Cardiac muscle cell (in vitro differentiated cells and primary cell): ENCODE data around the gene ATP13A1. TPM values are rescaled to one million over a fixed set of nuclear protein-coding genes. Genes with fewer than 3 reads are reported as not detected.

Source experiments
- DNase-seq, 2 donors: peaks; one replicate each; pipeline versions ENCODE4 v3.0.0 to v3.0.0-alpha.2; 2010 to 2017; ENCODE audit warnings: low read depth in 1 of 2, low spot score in 1 of 2
- H3K27ac ChIP-seq: fragments of 200-600 bp; sonication (generic); 2 replicates; pipeline ENCODE4 v1.5.1; 2016
- H3K27me3 ChIP-seq: fragments of 200-600 bp; sonication (generic); 2 replicates; pipeline ENCODE4 v1.6.0; 2016; ENCODE audit warnings: control low read depth
- H3K36me3 ChIP-seq: fragments of 200-600 bp; sonication (generic); 2 replicates; pipeline ENCODE4 v1.5.1; 2016; ENCODE audit warnings: control low read depth
- H3K4me1 ChIP-seq: fragments of 200-600 bp; sonication (generic); 2 replicates; pipeline ENCODE4 v1.8.1; 2017; ENCODE audit warnings: low read depth, mild to moderate bottlenecking, mixed run types
- H3K4me3 ChIP-seq: fragments of 200-600 bp; sonication (generic); 2 replicates; pipeline ENCODE4 v1.5.1; 2016; ENCODE audit warnings: mild to moderate bottlenecking
- H3K9me3 ChIP-seq: fragments of 200-600 bp; sonication (generic); 2 replicates; pipeline ENCODE4 v1.5.1; 2017; ENCODE audit warnings: low read depth, mild to moderate bottlenecking, control low read depth
- polyA plus RNA-seq: library from polyadenylated mRNA; unstranded; fragments of >200 nt; fragmentation: Nextera tagmentation; extraction: Ambion mirVana; gene quantifications from 2 replicates; pipeline ENCODE4 v1.2.1, GENCODE V29; 2016
- total RNA-seq: library from RNA; depleted of rRNA; stranded (reverse); fragments of >200 nt; gene quantifications from 2 replicates; pipeline ENCODE4 v1.2.3, GENCODE V29; 2016
- TF ChIP-seq, protein P1 (sequence below): IDR thresholded peaks from 2 replicates; pipeline ENCODE4 v1.5.1; 2012; ENCODE audit warnings: low read depth, mild to moderate bottlenecking, low read length

The ATP13A1 gene
- total and polyA plus RNA-seq, 2 experiments from 2014 or later = 58.0 to 216 TPM

DNA sequence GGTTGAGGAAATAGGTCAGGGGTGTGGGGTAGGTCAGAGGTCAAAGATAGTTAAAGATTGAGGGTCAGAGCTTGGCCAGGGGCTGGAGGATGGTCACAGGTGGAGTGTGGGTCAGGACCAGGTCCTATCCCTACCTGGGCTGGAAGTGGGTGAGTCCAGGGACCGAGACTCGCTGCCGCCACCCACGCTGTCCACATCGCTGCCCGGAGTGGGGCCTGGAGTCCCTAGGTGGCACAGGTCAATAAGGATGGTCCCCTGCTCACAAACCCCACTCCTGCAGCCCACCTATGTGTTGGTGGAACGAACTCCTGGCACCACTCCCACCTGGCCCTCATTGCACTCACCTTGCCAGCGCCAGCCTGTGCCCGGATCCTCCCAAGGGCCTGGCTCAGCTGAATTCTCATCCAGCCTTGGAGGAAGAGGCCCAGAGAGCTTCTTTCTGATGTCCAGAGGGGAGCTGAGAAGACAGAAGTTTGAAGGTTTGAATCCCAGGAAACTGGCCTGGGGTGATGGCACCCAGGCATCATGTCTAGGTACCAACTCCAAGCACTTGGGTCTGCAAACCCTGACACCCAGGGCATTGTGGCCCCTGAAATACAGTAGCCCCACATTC is 26.8 kb downstream of the ATP13A1 start:
- no peaks in the 10 kb centered on the region for H3K9me3 ChIP-seq
- no peak overlapping the region for H3K4me3 ChIP-seq
- DNase-seq = no peak
- H3K27me3 ChIP-seq = no peaks in the 10 kb centered on the region
- TF ChIP-seq, protein P1, sequence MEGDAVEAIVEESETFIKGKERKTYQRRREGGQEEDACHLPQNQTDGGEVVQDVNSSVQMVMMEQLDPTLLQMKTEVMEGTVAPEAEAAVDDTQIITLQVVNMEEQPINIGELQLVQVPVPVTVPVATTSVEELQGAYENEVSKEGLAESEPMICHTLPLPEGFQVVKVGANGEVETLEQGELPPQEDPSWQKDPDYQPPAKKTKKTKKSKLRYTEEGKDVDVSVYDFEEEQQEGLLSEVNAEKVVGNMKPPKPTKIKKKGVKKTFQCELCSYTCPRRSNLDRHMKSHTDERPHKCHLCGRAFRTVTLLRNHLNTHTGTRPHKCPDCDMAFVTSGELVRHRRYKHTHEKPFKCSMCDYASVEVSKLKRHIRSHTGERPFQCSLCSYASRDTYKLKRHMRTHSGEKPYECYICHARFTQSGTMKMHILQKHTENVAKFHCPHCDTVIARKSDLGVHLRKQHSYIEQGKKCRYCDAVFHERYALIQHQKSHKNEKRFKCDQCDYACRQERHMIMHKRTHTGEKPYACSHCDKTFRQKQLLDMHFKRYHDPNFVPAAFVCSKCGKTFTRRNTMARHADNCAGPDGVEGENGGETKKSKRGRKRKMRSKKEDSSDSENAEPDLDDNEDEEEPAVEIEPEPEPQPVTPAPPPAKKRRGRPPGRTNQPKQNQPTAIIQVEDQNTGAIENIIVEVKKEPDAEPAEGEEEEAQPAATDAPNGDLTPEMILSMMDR = no peak
- no peaks in the 10 kb centered on the region for H3K4me1 ChIP-seq
- no peak overlapping the region for H3K27ac ChIP-seq
- peaks cover 5% of the 10 kb centered on the region for H3K36me3 ChIP-seq

DNA sequence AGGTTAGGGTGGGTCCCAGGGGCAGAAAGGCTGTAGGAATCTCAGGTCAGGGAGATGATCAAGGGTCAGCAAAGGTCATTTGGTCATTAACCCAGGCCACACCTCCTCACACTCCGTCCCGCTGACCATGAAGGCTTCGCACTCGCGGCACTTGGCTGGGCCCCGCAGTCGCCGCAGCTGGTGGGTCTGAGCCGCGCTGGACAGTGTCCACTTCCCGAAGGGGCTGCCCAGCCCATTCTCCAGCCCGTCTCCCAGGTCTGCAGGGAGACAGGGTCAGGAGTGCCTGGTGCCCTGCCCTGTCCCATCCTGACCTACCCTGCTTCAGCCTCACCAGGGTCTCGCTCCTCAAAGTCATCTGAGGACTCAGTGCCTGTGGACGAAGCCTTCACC is 28.2 kb downstream of the ATP13A1 start:
- TF ChIP-seq, protein P1 = no peak
- H3K4me1 ChIP-seq = no peaks in the 10 kb centered on the region
- no peaks in the 10 kb centered on the region for H3K9me3 ChIP-seq
- H3K27ac ChIP-seq = no peak overlapping the region
- no peak for DNase-seq
- no peak overlapping the region for H3K4me3 ChIP-seq
- peaks cover 5% of the 10 kb centered on the region for H3K36me3 ChIP-seq
- no peaks in the 10 kb centered on the region for H3K27me3 ChIP-seq

DNA sequence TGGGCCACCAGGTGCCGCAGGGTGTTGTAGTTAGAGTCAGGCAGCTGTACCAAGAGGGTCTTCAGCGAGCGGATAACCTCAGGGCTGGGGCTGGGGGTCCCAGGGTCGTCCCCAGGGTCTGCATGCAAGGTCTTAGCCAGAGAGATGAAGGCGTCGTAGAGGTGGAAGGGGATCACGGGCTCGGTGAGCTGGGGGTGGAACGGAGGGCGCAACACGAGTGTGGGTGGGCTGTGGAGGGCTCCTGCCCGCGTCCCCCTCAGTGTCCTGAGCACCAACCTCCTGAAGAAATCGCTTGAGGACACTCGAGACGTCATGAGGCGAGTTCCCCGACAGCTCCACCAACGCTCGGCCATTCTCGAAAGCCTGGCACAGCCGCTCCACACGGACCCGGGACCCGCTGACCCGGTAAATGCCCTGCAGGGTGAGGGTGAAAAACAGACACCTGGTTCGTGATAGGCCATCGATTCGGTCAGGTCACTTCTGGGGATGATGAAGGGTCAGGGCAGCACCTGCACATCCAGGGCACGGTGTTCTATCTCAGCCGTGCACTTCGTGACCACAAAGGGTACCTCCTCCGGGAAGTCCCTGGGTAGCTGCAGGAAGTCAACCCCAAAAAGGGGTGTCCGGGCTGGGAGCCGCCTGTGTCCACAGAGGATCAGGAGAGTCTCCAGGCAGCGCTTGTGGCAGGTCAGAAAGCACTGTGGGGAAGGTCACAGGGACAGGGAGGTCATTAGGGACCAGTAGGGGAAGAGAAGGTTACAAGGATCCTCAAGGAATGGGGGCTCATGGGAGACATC is 28.8 kb downstream of the ATP13A1 start:
- no peaks in the 10 kb centered on the region for H3K9me3 ChIP-seq
- no peaks in the 10 kb centered on the region for H3K4me1 ChIP-seq
- no peak for DNase-seq
- H3K27ac ChIP-seq = no peak overlapping the region
- H3K36me3 ChIP-seq = peaks cover 5% of the 10 kb centered on the region
- no peak overlapping the region for H3K4me3 ChIP-seq
- H3K27me3 ChIP-seq = no peaks in the 10 kb centered on the region
- TF ChIP-seq, protein P1 = no peak

DNA sequence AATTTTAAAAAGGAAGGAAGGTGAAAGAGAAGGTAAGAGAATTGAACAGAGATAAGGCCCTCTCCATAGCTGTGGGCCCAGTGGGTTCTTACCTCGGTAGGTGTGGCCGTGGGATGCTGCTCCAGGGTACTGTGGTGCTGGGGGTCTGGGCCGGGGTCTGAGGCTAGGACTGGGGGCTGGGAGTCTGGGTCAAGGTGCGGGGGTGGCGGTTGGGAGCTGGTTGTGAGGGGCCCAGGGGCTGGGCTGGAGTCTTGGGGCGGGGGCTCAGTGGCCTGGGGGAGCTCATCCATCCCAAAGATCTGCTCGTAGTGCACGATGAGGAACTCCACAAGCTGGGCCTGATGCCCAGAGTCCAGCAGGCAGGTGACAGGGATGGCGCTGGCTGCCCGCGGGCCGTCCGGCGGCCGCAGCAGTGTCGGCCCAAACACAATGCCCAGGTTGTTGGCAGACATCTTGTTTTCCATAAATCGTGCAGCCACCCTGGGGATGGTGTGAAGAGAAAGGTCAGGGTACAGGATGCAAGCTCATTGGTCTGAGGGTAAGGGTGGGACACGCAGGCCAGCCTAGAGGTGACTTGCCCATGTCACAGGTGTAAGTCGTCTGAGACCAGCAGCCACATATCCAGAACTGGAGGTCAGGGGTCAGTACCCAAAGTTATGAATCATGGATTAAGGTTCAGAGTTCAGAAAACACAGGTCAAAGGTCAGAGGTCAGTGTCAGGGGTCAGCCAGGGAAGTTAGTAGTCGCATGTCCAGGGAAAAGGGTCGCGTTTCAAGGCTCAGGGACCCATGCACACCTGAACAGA is 29.6 kb downstream of the ATP13A1 start:
- H3K4me1 ChIP-seq = no peaks in the 10 kb centered on the region
- DNase-seq = no peak
- peaks cover 5% of the 10 kb centered on the region for H3K36me3 ChIP-seq
- H3K27me3 ChIP-seq = no peaks in the 10 kb centered on the region
- no peak overlapping the region for H3K4me3 ChIP-seq
- TF ChIP-seq, protein P1 = no peak
- H3K9me3 ChIP-seq = no peaks in the 10 kb centered on the region
- no peak overlapping the region for H3K27ac ChIP-seq

DNA sequence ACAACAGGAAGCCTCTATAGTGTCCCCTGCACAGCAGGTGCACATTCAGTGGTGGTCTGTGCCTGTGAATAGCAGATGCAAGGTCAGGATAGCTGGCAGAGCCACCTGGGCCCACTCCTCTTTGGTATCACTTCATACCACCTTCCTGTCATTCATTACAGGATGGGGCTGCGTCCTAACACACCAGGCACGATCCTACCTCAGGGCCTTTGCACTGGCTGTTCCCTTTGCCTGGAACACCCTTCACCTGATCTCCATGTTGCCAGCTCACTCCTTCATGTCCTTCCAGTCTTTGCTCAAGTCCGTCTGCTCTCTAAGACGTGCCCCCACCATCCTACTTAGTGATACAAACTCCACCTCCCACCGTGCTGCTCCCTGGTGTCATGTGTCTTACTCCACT is 30.8 kb downstream of the ATP13A1 start:
- Histone ChIP-seq H3K9me3 (no peaks in the 10 kb centered on the region), H3K4me1 (no peaks in the 10 kb centered on the region), H3K36me3 (peaks cover 5% of the 10 kb centered on the region), H3K27me3 (no peaks in the 10 kb centered on the region), H3K27ac (no peak overlapping the region), H3K4me3 (no peak overlapping the region)
- TF ChIP-seq, protein P1 = no peak
- no peak for DNase-seq
